Thyroid gland (tissue), 4 donors: ENCODE measurements around the gene EWSR1.

Experiments used
- CTCF ChIP-seq, 6 experiments: fragments of 200-600 bp in 3 of 6; fragments of 450-650 bp in 3 of 6; sonication (generic) in 3 of 6; IDR thresholded peaks; one replicate each; pipeline ENCODE4 v1.5.1; 2016 to 2019; ENCODE audit warnings: antibody characterized with exemption in 6 of 6, mild to moderate bottlenecking in 2 of 6, inconsistent platforms in 1 of 6, moderate library complexity in 1 of 6
- POLR2A ChIP-seq, 2 donors: fragments of 450-650 bp; IDR thresholded peaks; one replicate each; pipeline ENCODE4 v1.6.1; 2017; ENCODE audit warnings: antibody characterized with exemption in 2 of 2, mild to moderate bottlenecking in 2 of 2, moderate library complexity in 1 of 2

- TF ChIP-seq POLR2A (IDR thresholded peaks at IDR 0.05), result no peak
- TF ChIP-seq CTCF (IDR thresholded peaks at IDR 0.05), result no peak
These were observed 40.8 kb downstream of the EWSR1 start for GRCh38 chr22:29308791-29309262.
